Glomerular visceral epithelial cell (primary cell): ENCODE results near the gene CBX2.

ENCODE experiments used
- DNase-seq: peaks from one replicate; pipeline ENCODE4 v3.0.0-alpha.2; 2016; ENCODE audit errors: extremely low spot score

CBX2 gene

DNA sequence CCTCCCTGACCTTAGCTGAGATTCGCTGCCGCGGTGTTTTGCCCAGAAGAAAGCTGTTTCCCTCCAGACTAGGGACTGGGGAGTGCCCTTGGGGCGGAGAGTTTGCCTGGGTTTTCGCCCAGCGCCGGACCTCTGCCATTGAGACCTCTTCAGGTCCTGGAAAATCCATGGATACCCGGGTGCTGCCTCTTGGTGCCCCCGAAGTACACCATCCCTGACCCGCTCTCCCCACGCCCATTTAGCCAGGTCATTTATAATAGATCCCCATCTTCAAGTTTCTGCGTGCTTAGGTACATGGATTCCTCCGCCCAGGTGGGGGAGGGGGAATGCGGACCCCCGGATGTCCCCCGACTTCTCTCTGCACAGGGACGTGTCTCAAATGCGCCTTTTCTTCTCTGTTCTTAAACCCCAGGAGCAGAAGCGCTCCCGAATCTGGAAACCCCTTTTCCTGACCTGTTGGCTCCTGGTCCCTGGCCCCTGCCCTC, 34.0 kb downstream of the CBX2 start:
- DNase-seq: no peak

GRCh38 chr17:79812353-79813258, 34.7 kb downstream of the CBX2 start:
- DNase-seq: no peak

- no peak for DNase-seq
Observed at GRCh38 chr17:79813297-79814126, 35.6 kb downstream of the CBX2 start.

DNA sequence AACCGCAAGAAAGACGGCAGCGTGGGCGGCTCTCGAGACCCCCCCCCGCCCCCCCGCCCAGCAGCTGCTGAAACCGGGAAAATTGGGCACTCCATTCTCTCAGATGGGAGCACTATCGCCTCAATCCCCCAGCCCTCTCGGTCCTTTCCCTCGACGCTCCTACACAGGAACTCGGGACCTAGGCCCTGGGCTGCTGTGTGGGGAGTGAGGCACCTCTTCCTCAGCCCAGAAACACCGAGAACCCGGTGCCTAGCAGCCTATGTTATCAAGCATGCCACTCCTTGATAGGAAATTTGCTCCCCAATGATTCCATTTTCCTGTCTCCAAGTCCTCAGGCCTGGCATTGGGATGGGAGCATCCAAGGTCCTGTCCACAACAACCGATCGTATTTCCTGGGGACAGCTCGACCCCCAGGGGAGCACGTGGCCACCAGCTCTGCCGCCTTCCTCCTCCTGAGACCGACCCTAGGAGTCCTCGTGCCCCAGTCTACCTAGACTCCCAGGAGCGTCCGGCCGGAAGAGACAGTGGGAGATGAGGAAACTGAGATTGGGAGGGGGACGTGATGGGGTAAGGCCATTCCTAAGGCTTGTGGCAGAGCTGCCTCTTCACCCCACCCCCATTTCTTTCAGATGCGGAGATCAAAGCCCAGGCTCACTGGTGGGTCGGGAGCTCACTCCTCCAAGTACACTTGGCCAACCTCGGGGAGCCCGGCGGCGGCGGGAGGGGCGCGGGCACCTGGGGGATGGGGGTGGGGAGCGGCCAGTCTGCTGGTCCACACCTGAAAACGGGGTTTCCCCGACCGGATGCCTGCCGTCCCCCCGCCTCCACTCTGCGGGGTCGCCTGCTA, 36.4 kb downstream of the CBX2 start:
- DNase-seq: no peak

- no peak for DNase-seq
Observed at GRCh38 chr17:79814974-79815835, 37.3 kb downstream of the CBX2 start.

GRCh38 chr17:79815836-79816461, 38.0 kb downstream of the CBX2 start:
- no peak for DNase-seq

GRCh38 chr17:79818026-79818758, 40.2 kb downstream of the CBX2 start:
- no peak for DNase-seq

DNA sequence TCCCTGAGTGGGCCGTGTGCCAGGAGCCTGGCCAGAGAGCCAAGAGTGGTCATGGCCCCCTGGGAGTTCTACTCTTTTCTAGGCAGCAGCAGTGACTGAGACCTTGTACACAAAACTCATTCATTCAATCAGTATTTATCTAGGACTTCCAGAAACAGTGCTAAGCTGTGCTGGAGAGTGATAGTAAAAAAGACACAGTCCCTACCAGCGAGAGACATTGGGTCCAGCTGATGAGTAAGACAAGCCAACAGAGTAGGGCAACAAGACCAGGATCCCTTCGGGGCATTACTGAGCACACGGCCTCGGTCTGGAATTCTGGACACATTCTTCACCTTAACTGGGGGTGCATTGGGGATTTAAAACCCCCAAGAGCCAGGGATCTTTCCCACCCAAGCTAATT, 41.1 kb downstream of the CBX2 start:
- no peak for DNase-seq

DNA sequence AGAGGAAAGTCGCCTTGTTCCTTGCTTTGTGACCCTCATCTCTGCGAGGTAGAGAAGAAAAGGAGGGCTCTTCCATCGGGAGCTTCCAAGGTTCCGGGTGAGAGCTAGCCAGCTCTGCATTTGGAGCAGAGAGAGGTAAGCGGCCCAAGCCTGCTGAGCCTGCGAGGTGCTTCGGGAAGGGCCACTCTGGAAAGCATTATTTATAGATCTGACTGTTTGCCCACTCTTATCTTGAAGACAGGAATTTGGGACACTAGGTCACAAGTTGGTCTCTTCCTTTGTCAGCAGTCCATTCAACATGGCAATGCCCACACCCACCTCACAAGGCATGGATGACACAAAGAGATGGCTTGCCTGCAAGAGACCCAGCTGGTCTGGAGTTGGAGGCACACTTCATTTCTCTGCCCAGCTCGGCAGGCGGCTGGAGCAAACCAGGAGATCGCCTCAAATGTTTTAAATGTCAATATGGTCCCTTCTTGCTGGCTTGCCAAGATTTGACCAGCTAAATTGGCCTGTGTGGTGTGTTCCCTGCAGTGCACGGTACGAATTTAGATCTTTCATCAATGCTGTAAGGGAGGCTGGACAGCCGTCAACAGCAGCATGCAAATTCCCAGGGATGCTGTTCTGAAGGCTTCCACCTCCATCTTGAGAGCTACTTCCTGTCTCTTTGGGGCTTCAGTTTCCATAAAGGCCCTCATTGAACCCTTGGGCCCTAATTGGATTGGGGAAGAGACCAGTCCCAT, 41.8 kb downstream of the CBX2 start:
- DNase-seq: no peak

GRCh38 chr17:79820959-79821330, 43.0 kb downstream of the CBX2 start:
- no peak for DNase-seq

GRCh38 chr17:79821331-79822095, 43.6 kb downstream of the CBX2 start:
- DNase-seq: no peak

DNA sequence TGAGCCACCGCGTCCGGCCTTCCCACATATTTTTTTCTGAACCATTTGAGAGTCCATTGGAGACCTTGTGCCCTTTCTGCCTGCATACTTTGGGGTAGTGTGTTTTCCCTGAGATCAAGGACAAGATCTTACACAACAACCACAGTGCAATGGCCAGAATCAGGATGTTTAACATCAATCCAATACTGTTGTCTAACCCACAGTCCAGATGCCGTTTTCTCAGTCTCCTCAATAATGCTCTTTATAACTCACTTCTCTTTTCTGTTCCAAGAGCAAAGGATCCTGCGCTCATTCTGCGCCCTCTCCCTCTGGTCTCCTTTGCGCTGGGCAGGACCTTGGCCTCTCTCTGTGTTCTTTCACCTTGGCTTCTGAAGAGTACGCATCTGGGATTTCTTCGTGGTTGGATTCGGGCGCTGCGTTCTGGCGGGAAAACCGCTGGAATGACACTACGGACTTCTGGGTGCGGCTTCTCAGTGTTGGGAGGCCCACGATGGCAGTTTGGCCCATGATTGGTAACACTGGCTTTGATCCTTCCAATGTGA, 44.7 kb downstream of the CBX2 start:
- DNase-seq: no peak

GRCh38 chr17:79824234-79824633, 46.3 kb downstream of the CBX2 start:
- no peak for DNase-seq

GRCh38 chr17:79824893-79825579, 47.1 kb downstream of the CBX2 start:
- no peak for DNase-seq

- DNase-seq: no peak
Observed at GRCh38 chr17:79825580-79825921, 47.6 kb downstream of the CBX2 start.

- no peak for DNase-seq
Observed at GRCh38 chr17:79826204-79826680, 48.3 kb downstream of the CBX2 start.

DNA sequence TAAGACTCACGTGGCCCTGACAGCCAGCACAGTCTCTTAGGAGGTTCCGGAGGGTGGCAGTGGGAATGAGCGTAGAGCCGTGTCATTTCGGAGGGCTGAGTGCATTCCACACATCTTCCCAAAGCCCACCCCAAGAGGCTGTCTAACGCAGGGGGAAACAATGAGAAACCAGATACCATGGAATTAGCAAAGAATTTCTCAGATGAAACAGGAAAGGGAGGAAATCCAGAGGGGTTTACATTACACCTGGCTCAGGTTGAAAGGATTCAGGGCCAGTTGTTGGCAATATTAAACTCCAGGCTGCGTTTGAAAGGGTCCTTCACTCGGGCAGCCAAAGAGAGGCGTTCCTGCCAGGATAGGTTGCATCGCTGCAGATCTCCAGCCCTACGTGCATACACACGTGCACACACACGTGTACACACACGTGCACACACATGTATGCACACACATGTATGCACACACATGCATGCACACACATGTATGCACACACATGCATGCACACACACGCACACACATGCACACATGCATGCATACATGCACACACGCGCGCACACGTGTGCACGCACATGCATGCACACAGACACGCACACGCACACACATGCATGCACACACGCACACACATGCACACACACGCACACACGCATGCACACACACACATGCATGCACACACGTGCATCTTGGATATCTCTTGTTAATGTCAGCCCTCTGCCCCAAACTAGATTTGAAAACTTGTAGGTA, 49.1 kb downstream of the CBX2 start:
- DNase-seq: no peak
